ENCODE data around the gene SCN1B.
"Not testable (repeated sequence)": the region's sequence is repeated elsewhere in the genome, so short reads cannot be mapped to it uniquely, and the experiment has no call there.

The SCN1B gene

DNA sequence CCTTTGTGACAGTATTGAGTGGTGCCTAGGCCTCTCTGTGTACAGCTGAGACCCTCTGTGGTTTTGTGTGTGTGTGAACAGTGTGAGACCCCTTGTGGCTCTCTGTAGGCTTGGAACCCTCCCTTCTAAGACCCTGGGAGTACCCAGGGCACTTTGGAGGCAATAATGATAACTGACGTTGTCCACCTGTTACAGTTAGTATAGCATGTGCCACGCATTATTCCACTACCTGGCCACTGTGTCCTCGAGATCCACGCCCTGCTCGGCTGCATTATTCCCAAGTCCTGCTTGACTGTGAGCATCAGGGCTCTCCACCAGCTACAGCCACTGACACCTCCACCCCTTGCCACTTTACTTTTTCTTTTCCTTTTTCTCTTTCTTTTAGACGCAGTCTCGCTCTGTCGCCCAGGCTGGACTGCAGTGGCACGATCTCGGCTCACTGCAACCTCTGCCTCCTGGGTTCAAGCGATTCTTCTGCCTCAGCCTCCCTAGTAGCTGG, 28.2 kb upstream of the SCN1B start:
- no peak for DNase-seq

DNA sequence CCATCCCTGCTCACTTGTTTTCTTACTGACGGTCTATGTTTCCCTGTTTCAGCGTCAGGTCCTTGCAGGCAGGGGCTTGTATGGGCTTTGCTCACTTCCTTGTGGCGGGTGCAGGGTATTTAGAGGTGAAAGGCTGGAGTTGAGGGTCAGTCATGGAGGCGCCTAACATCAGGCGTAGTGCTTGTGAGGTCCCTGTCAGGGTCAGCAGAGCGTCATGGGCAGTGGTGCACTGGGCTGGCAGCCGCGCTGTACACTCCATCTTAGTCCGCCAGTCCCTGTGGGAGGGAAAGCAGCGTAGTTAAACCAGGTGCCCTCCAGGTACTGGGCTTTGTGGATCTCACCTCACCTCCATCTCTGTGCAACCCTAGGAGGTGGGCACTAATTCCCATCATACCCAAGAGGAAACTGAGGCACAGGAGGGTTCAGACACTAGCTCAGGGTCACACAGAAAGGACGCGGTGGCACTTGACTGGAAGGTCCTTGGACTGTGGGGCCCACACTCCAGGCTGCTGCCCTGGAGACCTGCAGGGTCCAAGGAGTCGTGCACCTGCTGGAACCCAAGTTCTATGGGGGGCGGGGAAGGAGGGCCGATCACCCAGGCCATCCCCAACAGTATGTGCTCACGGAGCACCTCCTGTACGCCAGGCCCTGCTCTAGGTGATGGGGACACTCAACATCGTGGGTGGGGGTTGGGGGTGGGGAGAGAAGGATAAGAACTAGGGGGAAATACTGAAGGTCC, 25.6 kb upstream of the SCN1B start:
- no peak for DNase-seq

DNA sequence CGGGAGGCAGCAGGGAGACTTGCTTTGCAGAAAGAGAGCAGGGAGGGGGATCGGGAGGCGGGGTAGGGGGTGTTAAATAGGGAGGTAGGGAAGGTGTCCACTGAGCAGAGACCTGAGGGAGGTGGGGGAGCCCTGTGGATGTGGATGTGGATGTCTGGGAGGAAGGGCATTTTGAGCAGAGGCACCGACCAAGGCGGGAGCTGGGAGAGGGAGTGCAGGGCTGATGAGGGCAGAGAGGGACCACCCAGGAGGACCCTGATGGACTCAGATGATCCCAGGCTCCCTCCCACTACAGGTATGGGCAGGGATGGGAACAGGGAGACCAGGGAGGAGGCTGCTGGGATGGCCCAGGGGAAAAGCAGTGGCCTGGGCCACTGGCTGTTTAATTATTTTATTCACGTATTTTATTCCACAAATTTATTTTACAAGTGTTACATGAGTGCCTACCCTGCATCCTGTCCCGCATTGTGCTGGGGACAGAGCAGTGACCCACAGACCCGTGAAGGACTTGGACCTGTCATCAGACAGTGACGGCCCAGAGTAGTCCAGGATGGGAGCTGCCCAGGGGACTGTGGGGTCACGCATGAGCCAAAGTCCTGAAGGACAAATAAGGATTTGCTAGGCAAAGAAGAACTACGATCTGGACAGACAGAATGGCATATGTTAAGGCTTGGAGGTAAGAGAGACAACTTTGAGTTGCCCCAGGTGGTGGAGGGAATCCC, 24.9 kb upstream of the SCN1B start:
- no peak for DNase-seq

DNA sequence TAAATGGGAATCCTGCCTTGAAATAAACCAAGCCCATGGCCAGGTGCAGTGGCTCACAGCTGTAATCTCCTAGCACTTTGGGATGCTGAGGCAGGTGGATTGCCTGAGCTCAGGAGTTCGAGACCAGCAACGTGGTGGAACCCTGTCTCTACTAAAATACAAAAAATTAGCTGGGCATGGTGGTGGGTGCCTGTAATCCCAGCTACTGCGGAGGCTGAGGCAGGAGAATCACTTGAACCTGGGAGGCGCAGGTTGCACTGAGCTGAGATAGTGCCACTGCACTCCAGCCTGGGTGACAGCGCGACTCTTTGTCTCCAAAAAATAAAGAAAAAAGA, 24.3 kb upstream of the SCN1B start:
- not testable (repeated sequence) for DNase-seq

DNA sequence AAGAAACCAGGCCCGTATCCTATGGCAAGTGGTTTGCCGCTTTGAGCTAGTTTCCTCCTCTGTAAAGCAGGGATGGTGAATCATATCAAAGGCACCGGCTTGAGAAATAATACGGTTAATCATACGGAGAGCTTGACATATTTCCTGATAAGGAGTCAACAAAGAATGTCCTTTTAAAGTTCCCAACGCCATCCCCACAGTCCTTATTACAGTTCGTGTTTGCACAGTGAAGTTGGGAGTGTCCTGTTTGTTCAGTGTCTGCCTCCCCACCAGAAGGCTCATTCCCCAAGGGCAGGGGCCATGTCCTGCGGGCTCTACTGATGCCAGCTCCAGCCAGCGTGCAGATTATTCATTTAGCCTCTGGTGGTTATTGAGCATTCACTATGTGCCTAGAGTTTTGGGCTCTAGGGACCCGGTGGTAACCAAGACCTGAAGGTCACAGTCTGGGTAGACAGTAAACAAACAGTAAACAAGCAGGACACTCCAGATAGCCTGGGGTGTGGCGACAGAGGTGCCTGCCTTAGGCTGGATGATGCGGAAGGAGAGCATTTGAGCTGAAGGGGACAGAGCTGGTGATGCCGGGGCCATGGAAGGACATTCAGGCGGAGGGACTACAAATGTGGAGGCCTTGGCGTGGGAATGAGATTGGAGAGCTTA, 23.8 kb upstream of the SCN1B start:
- DNase-seq = no peak

DNA sequence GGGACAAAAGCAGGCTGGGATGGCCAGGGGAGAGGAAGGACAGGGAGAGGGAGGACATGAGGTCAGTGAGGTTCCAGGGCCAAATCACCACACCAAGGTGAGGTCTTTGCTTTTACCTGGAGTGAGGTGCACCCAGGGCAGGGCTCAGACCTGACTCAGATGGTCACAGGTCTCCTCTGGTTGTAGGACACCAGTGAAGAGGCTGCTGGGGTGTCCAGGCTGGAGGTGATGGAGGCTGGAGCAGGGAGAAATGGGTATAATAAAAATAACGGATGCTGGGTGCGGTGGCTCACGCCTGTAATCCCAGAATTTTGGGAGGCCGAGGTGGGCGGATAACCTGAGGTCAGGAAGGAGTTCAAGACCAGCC, 23.3 kb upstream of the SCN1B start:
- no peak for DNase-seq

DNA sequence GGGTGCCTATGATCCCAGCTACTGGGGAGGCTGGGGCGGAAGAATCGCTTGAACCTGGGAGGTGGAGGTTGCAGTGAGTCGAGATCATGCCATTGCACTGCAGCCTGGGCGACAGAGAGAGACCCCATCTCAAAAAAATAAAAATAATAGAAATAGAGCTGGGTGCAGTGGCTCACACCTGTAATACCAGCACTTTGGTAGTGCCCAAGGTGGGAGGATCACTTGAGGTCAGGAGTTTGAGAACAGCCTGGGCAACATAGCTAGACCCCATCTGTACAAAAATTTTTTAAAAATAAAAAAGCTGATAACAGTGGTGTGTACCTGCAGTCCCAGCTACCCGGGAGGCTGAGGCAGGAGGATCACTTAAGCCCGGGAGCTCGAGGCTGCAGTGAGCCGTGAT, 22.8 kb upstream of the SCN1B start:
- not testable (repeated sequence) for DNase-seq

DNA sequence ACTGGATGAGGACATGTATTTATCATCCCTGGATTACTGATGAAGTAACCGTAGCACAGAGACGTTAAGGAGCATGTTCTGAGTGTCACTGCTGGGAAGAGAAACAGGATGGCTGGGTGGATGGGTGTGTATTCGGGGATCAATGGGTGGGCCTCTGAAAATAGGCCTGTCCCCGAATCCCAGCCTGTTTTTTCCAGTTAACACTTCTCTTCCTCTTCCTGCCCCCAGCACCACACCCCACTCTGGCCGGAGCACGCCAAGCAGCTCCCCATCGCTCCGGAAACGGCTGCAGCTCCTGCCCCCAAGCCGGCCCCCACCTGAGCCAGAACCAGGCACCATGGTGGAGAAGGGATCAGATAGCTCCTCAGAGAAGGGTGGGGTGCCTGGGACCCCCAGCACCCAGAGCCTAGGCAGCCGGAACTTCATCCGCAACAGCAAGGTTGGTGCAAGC, 21.4 kb upstream of the SCN1B start:
- DNase-seq = no peak

DNA sequence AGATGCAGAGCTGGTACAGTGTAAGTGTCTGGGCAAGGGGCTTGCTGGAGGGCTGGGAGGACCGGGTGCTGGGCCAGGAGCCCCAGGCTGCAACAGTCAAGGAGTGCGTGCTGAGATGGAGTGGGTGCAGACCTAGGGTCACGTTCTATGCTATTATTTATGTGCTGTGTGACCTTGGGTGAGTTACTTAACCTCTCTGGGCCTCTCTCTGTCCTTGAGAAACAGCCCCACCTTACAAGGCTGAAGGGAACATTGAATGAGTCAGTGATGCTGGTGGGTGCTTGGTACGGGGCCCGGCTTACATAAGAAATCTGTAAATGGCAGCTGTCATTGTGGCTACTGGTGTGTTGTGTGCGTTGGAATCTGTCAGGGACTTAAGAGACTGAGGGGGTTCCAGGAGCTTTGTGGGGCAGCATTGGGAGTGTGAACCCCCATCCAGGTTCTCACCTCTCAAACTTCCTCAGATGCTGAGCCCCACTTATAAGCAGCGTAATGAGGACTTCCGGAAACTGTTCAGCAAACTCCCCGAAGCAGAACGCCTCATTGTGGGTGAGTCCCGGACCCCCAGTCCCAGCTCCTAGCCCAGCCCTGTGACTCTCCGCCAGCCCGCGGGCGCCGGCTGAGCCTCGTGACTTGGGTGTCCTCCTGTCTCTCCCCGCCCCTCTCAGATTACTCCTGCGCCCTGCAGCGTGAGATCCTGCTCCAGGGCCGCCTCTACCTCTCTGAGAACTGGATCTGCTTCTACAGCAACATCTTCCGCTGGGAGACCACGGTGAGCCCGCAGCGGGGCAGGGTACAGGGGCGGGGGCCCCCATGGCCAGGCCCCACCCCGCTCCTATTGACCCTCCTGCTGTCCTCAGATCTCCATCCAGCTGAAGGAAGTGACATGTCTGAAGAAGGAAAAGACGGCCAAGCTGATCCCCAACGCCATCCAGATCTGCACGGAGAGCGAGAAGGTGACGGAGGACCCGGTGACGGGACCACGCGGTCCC, 20.6 kb upstream of the SCN1B start:
- no peak for DNase-seq

DNA sequence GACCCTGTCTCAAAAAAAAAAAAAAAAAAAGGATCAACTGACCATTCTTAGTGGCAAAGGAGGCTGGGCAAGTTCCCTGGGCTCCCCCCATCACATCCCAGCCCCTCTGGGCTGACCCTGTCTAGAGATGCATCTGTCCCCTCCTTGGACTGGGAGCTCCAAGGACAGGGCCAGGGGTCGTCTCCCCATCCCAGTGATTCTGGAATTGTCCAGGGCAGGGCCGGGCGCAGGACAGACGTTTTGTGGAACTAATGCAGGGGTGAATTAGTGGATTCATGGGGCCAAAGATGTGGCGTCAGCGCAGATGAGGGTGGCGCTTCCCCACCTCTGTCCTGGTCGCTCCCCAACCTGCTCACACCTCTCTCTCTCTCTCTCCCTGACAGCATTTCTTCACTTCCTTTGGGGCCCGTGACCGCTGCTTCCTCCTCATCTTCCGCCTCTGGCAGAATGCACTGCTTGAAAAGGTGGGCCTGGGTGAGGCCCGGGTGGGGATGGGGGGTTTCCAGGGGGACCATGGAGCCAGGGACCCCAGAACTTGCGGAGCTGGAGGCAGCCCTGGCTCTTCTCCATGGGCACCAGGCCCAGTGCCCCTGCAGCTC, 19.1 kb upstream of the SCN1B start:
- DNase-seq = no peak

DNA sequence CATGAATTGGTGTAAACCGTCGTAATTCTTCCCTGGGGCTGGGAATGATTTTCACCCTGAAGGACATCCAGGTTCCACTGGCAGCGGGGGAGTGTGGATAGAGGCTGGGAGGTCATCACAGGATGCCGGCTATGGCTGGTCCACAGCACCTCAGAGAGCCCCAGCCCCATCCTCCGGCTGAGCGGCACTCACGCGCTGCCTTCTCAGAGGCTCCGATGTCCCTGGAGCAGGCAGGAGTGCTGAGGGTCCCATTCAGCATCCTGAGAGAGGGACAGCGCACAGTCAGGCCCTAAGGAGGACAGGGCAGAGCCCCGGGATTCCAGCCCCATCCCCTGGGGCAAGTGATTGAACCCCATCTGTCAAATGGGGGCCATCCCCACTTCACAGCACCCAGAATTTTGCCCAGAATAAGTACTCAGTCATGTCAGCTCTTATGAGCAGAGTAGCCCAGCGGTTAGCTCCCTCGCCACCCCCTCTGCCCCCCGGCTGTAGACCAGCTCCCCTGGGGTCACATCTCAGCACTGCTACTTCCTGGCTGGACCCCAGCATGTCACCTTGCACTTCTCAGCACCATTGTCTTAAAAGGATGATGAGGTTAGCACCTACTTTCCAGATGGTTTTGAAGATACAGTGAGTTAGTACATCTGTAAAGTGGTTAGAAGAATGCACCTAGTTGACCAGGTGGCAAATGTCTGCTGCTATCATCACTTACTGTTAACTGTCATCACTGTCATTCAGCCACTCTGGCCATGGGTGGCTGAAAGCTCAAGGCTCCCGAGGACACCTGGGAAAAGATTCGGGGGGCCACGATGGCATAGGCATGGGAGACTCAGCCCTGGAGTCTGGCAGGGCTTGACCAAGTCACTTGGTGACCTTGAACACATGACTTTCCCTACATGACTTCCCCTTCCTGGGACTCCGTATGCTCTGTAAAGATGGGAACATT, 18.3 kb upstream of the SCN1B start:
- DNase-seq = no peak

DNA sequence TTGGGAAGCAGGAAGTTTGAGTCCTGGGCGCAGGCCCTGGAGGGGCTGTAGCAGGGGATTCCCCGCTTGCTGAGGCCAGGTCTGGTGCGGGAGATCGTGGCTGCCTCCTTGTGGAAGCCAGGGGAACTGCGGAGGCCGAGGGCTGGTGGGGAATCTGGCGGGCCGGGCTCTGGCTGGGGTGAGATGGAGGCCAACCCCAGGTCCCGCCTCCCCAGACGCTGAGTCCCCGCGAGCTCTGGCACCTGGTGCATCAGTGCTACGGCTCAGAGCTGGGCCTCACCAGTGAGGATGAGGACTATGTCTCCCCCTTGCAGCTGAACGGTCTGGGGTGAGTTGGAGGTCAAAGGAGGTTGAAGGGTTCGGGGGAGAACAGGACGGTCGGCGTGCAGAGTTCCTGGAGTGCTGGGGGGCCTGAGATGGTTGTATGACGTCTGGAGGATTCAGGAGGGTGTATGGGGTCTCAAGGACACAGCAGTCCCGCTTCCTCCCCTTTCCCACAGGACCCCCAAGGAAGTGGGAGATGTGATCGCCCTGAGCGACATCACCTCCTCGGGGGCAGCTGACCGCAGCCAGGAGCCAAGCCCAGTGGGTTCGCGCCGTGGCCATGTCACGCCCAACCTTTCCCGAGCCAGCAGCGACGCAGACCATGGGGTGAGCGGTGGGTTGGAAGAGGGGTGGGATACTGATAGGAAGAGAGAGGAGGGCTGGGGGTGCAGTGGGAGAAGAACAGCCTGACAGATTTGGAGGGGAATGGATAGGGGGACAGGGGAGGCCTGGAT, 17.0 kb upstream of the SCN1B start:
- peak; percentile 69 for DNase-seq

DNA sequence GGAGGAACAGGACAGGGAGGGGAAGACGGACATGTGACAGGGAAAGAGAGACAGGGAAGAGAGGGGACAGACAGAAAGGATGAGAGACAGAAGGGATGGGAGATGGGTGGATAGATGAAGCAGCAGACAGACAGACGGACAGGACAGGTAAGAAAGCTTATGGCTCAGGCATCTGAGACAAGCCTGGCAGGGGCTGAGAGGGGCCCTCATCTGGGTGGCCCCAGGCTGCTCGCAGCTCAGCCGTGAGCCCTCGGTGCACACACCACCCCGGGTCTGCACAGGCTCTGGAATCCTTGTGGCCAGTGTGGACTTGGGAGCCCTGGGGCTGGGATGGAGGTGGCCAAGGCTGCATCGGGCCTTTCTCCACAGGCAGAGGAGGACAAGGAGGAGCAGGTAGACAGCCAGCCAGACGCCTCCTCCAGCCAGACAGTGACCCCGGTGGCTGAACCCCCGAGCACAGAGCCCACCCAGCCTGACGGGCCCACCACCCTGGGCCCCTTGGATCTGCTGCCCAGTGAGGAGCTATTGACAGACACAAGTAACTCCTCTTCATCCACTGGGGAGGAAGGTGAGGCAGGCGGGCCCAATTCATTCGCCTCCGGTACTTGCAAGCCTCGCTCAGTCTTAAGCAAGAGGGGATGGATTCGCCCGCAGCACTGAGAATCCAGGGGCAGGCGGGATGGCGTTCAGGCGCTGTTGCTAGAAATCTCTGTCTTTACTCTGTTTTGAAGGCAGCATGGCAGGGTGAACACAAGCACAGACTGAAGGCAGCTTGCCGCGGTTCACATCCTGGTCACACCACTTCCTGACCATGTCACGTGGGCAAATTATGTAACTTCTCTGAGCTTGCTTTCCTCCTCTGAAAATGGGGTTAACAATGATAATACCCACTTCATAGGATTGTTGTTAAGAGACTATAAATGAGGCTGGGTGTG, 16.2 kb upstream of the SCN1B start:
- DNase-seq = peak; percentile 77

DNA sequence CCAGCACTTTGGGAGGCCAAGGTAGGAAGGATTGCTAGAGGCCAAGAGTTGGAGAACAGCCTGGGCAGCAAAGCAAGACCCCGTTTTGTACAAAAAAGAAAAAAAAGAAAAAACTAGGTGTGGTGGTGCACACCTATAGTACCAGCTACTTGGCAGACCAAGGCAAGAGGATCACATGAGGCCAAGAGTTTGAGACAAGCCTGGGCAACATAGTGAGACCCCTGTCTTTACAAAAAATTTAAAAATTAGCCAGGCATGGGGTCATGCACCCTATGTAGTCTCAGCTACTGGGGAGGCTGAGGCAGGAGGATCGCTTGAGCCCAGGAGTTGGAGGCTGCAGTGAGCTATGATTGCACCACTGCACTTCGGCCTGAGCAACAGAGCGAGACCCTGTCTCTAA, 15.5 kb upstream of the SCN1B start:
- not testable (repeated sequence) for DNase-seq

DNA sequence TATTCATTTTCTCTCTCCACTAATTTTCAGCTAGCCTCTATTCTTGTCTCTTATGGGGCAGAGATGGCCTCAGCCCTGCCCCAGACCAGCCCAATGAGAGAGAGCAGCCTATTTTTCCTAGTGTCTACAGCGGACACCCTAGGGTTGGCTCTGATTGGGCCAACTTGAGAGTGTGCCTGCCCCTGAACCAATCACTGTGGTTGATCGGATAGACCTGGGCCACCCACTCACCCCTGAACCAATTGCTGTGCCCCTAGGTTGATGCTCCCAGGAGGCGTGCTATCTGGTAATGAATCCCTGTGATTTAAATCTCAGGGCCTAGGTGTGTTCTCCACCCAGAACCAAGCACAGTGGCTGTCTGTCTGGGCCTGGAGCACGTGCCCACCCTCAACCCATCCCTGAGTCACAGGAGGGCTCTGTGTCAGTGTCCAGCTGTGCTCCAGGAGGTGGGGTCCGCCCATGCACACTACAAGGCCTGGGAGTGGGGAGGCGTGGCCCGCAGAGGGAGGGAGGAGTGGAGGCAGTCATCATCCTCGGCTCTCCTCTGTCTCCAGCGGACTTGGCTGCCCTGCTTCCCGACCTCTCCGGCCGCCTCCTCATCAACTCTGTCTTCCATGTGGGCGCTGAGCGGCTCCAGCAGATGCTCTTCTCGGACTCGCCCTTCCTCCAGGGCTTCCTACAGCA, 14.9 kb upstream of the SCN1B start:
- DNase-seq = no peak

DNA sequence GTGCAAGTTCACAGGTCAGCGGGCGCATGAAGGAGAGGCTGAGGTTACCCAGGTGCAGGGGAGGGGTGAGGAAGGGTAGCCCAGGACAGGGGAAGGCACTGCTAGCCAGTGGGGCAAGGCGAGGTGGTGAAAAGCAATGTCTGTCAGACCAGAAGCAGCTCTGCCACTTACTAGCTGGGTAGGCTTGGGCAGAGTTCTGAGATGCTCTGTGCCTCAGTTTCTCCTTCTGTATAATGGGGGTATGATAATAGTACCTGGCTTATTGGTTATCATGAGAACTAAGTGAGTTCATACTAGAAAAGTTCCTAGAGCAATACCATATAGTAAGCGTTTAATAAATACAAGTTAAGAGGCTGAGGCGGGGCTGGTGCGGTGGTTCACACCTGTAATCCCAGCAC, 14.3 kb upstream of the SCN1B start:
- DNase-seq = no peak

DNA sequence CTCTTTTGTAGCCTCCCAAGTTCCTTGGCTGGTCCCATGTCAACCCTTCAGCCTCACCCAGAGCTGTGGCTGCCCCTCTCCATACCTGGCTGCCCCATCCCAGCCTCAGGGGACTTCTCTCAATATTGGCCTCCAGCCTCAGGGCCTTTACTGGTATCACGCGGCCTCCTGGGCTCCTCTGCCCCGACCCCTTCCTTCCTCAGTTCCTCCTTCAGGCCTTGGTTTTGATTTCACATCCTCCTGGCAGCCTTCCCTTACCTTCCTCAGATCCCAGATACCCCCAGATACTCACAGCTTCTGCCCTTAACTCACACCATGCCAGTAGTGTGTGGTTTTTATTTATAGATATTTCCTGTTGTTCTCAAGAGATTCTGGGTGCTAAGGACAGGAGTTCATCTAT, 12.8 kb upstream of the SCN1B start:
- no peak for DNase-seq

DNA sequence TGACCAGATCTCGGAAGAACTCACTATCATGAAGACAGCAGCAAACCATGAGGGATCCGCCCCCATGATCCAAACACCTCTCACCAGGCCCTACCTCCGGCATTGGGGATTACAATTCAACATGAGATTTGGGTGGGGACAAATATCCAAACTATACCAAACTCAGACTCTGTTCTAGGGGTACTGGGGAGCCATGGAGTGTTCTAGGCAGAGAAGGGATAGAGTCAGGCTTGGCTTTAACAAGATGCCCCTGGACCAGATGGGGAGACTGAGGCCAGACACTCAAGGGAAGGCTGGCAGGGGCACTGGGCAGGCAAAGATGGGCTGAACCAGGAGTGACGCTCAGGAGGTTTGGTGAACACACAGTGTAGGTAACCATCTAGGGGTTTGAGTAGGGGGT, 11.9 kb upstream of the SCN1B start:
- no peak for DNase-seq

DNA sequence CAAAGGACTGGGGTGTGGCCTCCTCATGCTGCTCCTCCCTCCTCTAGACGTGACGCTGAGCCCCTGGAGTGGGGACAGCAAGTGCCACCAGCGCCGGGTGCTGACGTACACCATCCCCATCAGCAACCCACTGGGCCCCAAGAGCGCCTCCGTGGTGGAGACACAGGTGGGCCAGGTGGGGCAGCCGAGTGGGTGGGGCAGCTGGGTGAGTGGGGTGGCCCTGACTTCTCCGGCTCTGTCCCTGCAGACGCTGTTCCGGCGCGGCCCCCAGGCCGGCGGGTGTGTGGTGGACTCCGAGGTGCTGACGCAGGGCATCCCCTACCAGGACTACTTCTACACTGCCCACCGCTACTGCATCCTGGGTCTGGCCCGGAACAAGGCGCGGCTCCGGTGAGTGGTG, 11.1 kb upstream of the SCN1B start:
- DNase-seq = no peak
